Endodermal cell (in vitro differentiated cells): ENCODE results near the gene TMBIM1. TPM values are rescaled to one million over a fixed set of nuclear protein-coding genes. Genes with fewer than 3 reads are reported as not detected.

Source experiments
- DNase-seq: peaks from one replicate; pipeline ENCODE4 v3.0.0-alpha.2; 2017
- H3K27ac ChIP-seq: 2 replicates; pipeline ENCODE4 v1.5.1; 2013; ENCODE audit warnings: mild to moderate bottlenecking, low read depth, low read length, moderate library complexity
- H3K27me3 ChIP-seq: 2 replicates; pipeline ENCODE4 v1.6.1; 2013; ENCODE audit warnings: mild to moderate bottlenecking, low read length, moderate library complexity; ENCODE audit not compliant: insufficient read depth, control insufficient read depth, poor library complexity, severe bottlenecking
- H3K36me3 ChIP-seq: 2 replicates; pipeline ENCODE4 v1.7.0; 2013; ENCODE audit warnings: mild to moderate bottlenecking, low read length, moderate library complexity; ENCODE audit not compliant: control insufficient read depth, insufficient read depth
- H3K4me1 ChIP-seq: one replicate; pipeline ENCODE4 v1.7.0; 2013; ENCODE audit warnings: low read length; ENCODE audit not compliant: control insufficient read depth, insufficient read depth
- H3K4me3 ChIP-seq: 2 replicates; pipeline ENCODE4 v1.5.1; 2013; ENCODE audit warnings: mild to moderate bottlenecking, low read length, moderate library complexity
- H3K9ac ChIP-seq: 2 replicates; pipeline ENCODE4 v1.6.1; 2013; ENCODE audit warnings: mild to moderate bottlenecking, low read length, moderate library complexity; ENCODE audit not compliant: poor library complexity, severe bottlenecking; ENCODE audit errors: extremely low read depth
- H3K9me3 ChIP-seq: 2 replicates; pipeline ENCODE4 v1.6.1; 2013; ENCODE audit warnings: mild to moderate bottlenecking, low read length, moderate library complexity; ENCODE audit not compliant: control insufficient read depth
- H3K27ac Mint-ChIP-seq: 2 replicates; pipeline ENCODE4 v1.8.0; 2020; ENCODE audit warnings: mixed read lengths
- H3K27me3 Mint-ChIP-seq: 2 replicates; pipeline ENCODE4 v1.8.0; 2021; ENCODE audit warnings: mild to moderate bottlenecking, mixed read lengths; ENCODE audit not compliant: insufficient read depth
- H3K36me3 Mint-ChIP-seq: 2 replicates; pipeline ENCODE4 v1.8.0; 2020; ENCODE audit warnings: low read depth, mixed read lengths
- H3K4me1 Mint-ChIP-seq: 2 replicates; pipeline ENCODE4 v1.8.0; 2020; ENCODE audit warnings: mixed read lengths
- H3K4me3 Mint-ChIP-seq: 2 replicates; pipeline ENCODE4 v1.8.0; 2020; ENCODE audit warnings: mild to moderate bottlenecking, moderate library complexity, mixed read lengths
- H3K9me3 Mint-ChIP-seq: 2 replicates; pipeline ENCODE4 v1.8.0; 2020; ENCODE audit warnings: mild to moderate bottlenecking, mixed read lengths
- WGBS, 2 experiments: methylation state at CpG; one replicate each; pipeline versions ENCODE4 v1.1.5 to v1.1.7; 2013; ENCODE audit warnings: missing lambda C conversion rate in 2 of 2, mixed read lengths in 1 of 2; ENCODE audit not compliant: insufficient coverage in 1 of 2, insufficient read length in 1 of 2; 5-methylcytosine and 5-hydroxymethylcytosine counted together
- total RNA-seq, 2 donors: library from RNA; stranded (reverse); fragmentation: NEBNext Ultra II Directional in 1 of 2; extraction: Animal tissue kit (Norgen Biotek cat#: 25700) in 1 of 2; gene quantifications; 2 replicates in 1 of 2; 3 replicates in 1 of 2; pipeline ENCODE4 v1.2.1, GENCODE V29; 2021
- TF ChIP-seq, protein P1 (sequence below): fragments of 200-600 bp; sonication (generic); conservative IDR thresholded peaks from 2 replicates; pipeline ENCODE4 v1.5.0; 2021; ENCODE audit warnings: antibody characterized with exemption, mild to moderate bottlenecking

The TMBIM1 gene
- total RNA-seq, 2 donors from 2014 or later = 50.7 to 53.8 TPM

DNA sequence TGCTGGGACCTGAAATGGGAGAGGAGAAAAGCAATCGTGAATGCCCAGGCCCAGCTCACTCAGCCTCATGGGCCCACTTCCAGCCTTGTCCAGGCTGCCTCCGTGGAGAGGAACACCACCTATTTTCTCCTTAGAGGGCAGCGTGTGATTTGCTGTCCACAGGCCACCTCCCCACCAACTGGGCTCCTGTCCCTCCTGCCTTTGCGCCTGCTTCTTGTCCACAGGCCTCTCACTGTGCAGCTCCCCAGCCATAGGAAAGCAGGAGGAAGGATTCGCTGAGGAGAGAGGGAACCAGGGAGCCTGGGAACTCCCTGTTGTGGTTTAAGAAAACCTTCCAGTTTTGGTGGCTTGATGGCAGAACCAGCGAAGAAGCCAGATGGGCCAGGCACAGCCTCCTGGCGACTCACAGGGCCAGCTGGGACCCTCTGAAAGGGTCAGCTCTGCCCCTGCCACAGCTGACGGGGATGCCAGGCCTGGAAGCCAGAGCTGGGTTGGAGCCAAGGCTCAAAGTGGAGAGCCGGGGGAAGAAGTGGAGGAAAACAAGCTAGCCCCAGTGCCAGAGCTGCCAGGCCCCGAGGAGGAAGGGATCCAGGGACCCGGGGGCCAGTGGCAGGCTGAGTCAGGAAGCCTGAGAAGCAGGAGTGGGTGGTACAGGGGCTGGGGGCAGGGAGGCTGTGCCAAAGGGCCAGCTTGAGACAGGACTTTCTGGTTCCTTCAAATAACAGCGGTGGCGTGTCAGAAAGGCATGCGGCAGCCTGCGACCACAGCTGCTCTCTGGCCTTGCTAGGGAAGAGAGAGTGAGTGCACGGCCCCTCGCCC, 9.9 kb downstream of the TMBIM1 start:
- Histone ChIP-seq H3K9me3 (no peaks in the 10 kb centered on the region), H3K27ac (no peak overlapping the region), H3K9ac (no peak overlapping the region), H3K4me1 (peaks cover 7% of the 10 kb centered on the region), H3K27me3 (no peaks in the 10 kb centered on the region), H3K36me3 (peaks cover 19% of the 10 kb centered on the region), H3K4me3 (no peak overlapping the region)
- H3K9me3 Mint-ChIP-seq = no peaks in the 10 kb centered on the region
- H3K4me1 Mint-ChIP-seq = peaks cover 19% of the 10 kb centered on the region
- TF ChIP-seq, protein P1, sequence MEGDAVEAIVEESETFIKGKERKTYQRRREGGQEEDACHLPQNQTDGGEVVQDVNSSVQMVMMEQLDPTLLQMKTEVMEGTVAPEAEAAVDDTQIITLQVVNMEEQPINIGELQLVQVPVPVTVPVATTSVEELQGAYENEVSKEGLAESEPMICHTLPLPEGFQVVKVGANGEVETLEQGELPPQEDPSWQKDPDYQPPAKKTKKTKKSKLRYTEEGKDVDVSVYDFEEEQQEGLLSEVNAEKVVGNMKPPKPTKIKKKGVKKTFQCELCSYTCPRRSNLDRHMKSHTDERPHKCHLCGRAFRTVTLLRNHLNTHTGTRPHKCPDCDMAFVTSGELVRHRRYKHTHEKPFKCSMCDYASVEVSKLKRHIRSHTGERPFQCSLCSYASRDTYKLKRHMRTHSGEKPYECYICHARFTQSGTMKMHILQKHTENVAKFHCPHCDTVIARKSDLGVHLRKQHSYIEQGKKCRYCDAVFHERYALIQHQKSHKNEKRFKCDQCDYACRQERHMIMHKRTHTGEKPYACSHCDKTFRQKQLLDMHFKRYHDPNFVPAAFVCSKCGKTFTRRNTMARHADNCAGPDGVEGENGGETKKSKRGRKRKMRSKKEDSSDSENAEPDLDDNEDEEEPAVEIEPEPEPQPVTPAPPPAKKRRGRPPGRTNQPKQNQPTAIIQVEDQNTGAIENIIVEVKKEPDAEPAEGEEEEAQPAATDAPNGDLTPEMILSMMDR = no peak
- DNase-seq = no peak
- peaks cover 24% of the 10 kb centered on the region for H3K36me3 Mint-ChIP-seq
- H3K4me3 Mint-ChIP-seq = no peak overlapping the region
- no peak overlapping the region for H3K27ac Mint-ChIP-seq
- 87 to 92% methylated on average over 9 to 17 of the region's 17 CpGs for WGBS, 2 experiments
- H3K27me3 Mint-ChIP-seq = no peaks in the 10 kb centered on the region

DNA sequence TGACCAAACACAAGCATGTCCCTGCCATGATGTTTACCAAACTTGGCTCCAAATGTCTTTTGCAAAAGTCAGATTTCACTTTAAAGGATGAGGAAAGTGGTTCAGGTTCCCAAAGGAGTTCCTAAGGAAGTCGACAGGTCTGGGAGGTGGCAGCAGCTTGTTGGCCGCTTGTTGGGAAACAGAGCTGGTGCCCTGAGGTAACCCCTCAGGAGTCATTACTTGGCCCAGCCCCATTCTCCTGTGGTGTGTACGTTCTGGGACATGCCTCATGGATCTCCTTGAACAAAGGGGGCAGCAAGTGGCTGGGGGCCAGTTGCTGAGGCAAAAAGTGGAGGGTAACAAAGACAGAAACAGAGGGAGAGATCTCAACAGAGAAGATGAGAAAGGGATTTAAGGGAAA, 10.9 kb downstream of the TMBIM1 start:
- peaks cover 5% of the 10 kb centered on the region for H3K4me1 ChIP-seq
- no peaks in the 10 kb centered on the region for H3K9me3 ChIP-seq
- H3K36me3 ChIP-seq = peaks cover 26% of the 10 kb centered on the region
- H3K27me3 ChIP-seq = no peaks in the 10 kb centered on the region
- Mint-ChIP-seq H3K4me3 (no peak overlapping the region), H3K36me3 (peaks cover 33% of the 10 kb centered on the region), H3K27me3 (no peaks in the 10 kb centered on the region), H3K9me3 (no peaks in the 10 kb centered on the region), H3K4me1 (peaks cover 10% of the 10 kb centered on the region), H3K27ac (no peak overlapping the region)
- DNase-seq = no peak
- no peak overlapping the region for H3K27ac ChIP-seq
- WGBS, 2 experiments = 90 to 100% methylated on average over 1 to 3 of the region's 3 CpGs
- TF ChIP-seq, protein P1 = no peak
- no peak overlapping the region for H3K9ac ChIP-seq
- H3K4me3 ChIP-seq = no peak overlapping the region

DNA sequence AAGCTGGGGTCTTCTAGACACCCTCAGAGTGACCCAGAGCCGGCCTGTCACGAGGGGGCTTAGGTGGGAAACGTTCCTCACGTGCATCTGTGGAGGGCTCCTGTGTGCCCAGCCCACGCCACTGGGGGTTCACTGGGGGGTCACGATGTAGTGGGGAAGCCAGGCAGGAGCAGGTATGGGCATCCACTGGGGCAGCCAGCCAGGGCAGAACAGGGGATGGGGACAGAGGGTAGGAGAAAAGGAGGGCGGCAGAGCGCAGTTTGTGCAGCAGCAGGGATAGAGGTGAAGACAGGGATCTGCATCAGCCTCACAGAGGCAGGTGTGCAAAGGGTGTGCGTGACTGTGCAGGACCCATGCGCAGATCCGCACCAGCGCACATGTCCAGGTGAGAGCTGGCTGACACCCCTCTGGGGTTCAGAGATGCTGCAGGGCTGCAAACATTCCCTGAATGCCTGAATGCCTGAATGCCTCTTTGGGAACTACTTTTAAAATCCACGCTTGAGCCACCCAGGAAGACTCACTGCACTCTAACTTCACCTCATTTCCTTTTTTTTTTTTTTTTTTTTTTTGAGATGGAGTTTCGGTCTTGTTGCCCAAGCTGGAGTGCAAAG, 11.9 kb downstream of the TMBIM1 start:
- no peaks in the 10 kb centered on the region for H3K4me1 ChIP-seq
- DNase-seq = no peak
- Mint-ChIP-seq H3K36me3 (peaks cover 40% of the 10 kb centered on the region), H3K9me3 (no peaks in the 10 kb centered on the region), H3K4me3 (no peak overlapping the region), H3K4me1 (no peaks in the 10 kb centered on the region), H3K27ac (peak overlapping the region; percentile 7), H3K27me3 (no peaks in the 10 kb centered on the region)
- no peaks in the 10 kb centered on the region for H3K9me3 ChIP-seq
- 94 to 98% methylated on average over 6 to 14 of the region's 14 CpGs for WGBS, 2 experiments
- no peak overlapping the region for H3K9ac ChIP-seq
- no peaks in the 10 kb centered on the region for H3K27me3 ChIP-seq
- H3K27ac ChIP-seq = no peak overlapping the region
- TF ChIP-seq, protein P1 = no peak
- no peak overlapping the region for H3K4me3 ChIP-seq
- H3K36me3 ChIP-seq = peaks cover 35% of the 10 kb centered on the region
